HCT116 (cell line): ENCODE measurements around the gene DIP2C. TPM values are rescaled to one million over a fixed set of nuclear protein-coding genes. Genes with fewer than 3 reads are reported as not detected.

Experiments
- ATAC-seq: fragments of 200-7000 bp; cut with Tn5 transposase; 2 replicates; pipeline ENCODE4 v1.9.1; 2020; ENCODE audit warnings: mild to moderate bottlenecking, moderate library complexity
- BruUV-seq: library from RNA; stranded (reverse); fragments of 400-500 nt; replicated peaks from 2 replicates; lab custom pipeline; 2021; lab: Mats Ljungman, UMichigan
- CTCF ChIA-PET: fragments of 300-600 bp; sonication (Branson Sonifier 250); formaldehyde crosslinking; loops from one replicate; lab custom pipeline; 2021; ENCODE audit warnings: antibody characterized with exemption; lab: Charles Lee
- POLR2A ChIA-PET: fragments of 300-600, 350-600 bp; sonication (Branson Sonifier 250); formaldehyde crosslinking; loops from one replicate; lab custom pipeline; 2021; ENCODE audit warnings: antibody characterized with exemption; lab: Charles Lee
- RAD21 ChIA-PET, 2 experiments: fragments of 300-600 bp; sonication (Branson Sonifier 250); formaldehyde crosslinking; loops; one replicate each; lab custom pipeline; 2023; ENCODE audit warnings: low total read pairs in 2 of 2; ENCODE audit not compliant: uncharacterized antibody in 2 of 2, unreplicated experiment in 2 of 2, low non-redundant PET in 1 of 2; lab: Charles Lee
- DNase-seq: peaks from one replicate; pipeline ENCODE4 v3.0.0-alpha.2; 2010; ENCODE audit warnings: low read depth, low spot score
- H2AFZ ChIP-seq: fragments of 200-600 bp; shearing (Covaris generic), sonication (generic); 2 replicates; pipeline ENCODE4 v1.6.1; 2017; ENCODE audit warnings: low read depth, mixed run types, mixed read lengths, antibody characterized with exemption, low read length; ENCODE audit not compliant: poor library complexity, severe bottlenecking
- H3K27ac ChIP-seq: 2 replicates; pipeline ENCODE4 v1.5.1; 2012; ENCODE audit warnings: low read depth, low read length
- H3K27me3 ChIP-seq: fragments of 200-600 bp; sonication (generic); 2 replicates; pipeline ENCODE4 v1.6.1; 2016; ENCODE audit warnings: mixed run types, low read length, mixed read lengths; ENCODE audit not compliant: insufficient read depth
- H3K36me3 ChIP-seq, 2 experiments: fragments of 200-500 bp in 1 of 2; fragments of 200-600 bp in 1 of 2; sonication (Bioruptor generic) in 1 of 2; sonication (generic) in 1 of 2; 2 replicates each; pipeline versions ENCODE4 v1.5.1 to v1.6.1; 2014 to 2016; ENCODE audit warnings: low read length in 2 of 2, inconsistent platforms in 1 of 2, mixed read lengths in 1 of 2, mixed run types in 1 of 2; ENCODE audit not compliant: insufficient read depth in 2 of 2, control insufficient read depth in 1 of 2
- H3K4me1 ChIP-seq, 2 experiments: fragments of 200-600 bp in 1 of 2; sonication (generic) in 1 of 2; 2 replicates each; pipeline versions ENCODE4 v1.5.1 to v1.6.1; 2012 to 2017; ENCODE audit warnings: low read length in 2 of 2, inconsistent platforms in 1 of 2, mild to moderate bottlenecking in 1 of 2, mixed read lengths in 1 of 2, mixed run types in 1 of 2, moderate library complexity in 1 of 2; ENCODE audit not compliant: insufficient read depth in 2 of 2, control insufficient read depth in 1 of 2
- H3K4me2 ChIP-seq: fragments of 200-600 bp; sonication (generic); 2 replicates; pipeline ENCODE4 v1.6.1; 2017; ENCODE audit warnings: mixed run types, low read length, mixed read lengths
- H3K4me3 ChIP-seq, 2 experiments: fragments of 200-600 bp in 1 of 2; sonication (generic) in 1 of 2; replicated peaks in 1 of 2; 2 replicates each; pipeline ENCODE4 v1.5.1; 2011 to 2016; ENCODE audit warnings: low read length in 2 of 2, control low read depth in 1 of 2, low read depth in 1 of 2, mild to moderate bottlenecking in 1 of 2, mixed read lengths in 1 of 2, mixed run types in 1 of 2
- H3K79me2 ChIP-seq: fragments of 200-600 bp; sonication (generic); 2 replicates; pipeline ENCODE4 v1.6.1; 2017; ENCODE audit warnings: mild to moderate bottlenecking, mixed run types, low read length, moderate library complexity, mixed read lengths; ENCODE audit not compliant: insufficient read depth
- H3K9ac ChIP-seq: fragments of 200-600 bp; sonication (generic); 2 replicates; pipeline ENCODE4 v1.6.1; 2016; ENCODE audit warnings: low read length, mixed read lengths
- H3K9me2 ChIP-seq: fragments of 200-600 bp; sonication (generic), shearing (Covaris generic); 2 replicates; pipeline ENCODE4 v1.6.1; 2017; ENCODE audit warnings: mixed run types, mild to moderate bottlenecking, moderate library complexity; ENCODE audit not compliant: insufficient read depth
- H3K9me3 ChIP-seq, 2 experiments: fragments of 200-500 bp in 1 of 2; fragments of 200-600 bp in 1 of 2; sonication (Bioruptor generic) in 1 of 2; sonication (generic) in 1 of 2; 2 replicates each; pipeline ENCODE4 v1.6.1; 2014 to 2017; ENCODE audit warnings: low read length in 2 of 2, mixed read lengths in 2 of 2, inconsistent platforms in 1 of 2, low read depth in 1 of 2, mild to moderate bottlenecking in 1 of 2, mixed run types in 1 of 2, moderate library complexity in 1 of 2; ENCODE audit not compliant: control insufficient read depth in 1 of 2, insufficient read depth in 1 of 2
- H4K20me1 ChIP-seq: fragments of 200-600 bp; sonication (generic), shearing (Covaris generic); 2 replicates; pipeline ENCODE4 v1.6.1; 2017; ENCODE audit warnings: mixed run types, mild to moderate bottlenecking, moderate library complexity; ENCODE audit not compliant: insufficient read depth
- CBX3 ChIP-seq: IDR thresholded peaks from 2 replicates; pipeline ENCODE4 v1.6.1; 2012; ENCODE audit warnings: low read depth
- CEBPB ChIP-seq: IDR thresholded peaks from 2 replicates; pipeline ENCODE4 v1.6.1; 2012; ENCODE audit warnings: low read depth
- EGR1 ChIP-seq: IDR thresholded peaks from 2 replicates; pipeline ENCODE4 v1.6.1; 2012; ENCODE audit warnings: low read depth
- ELF1 ChIP-seq: IDR thresholded peaks from 2 replicates; pipeline ENCODE4 v1.6.1; 2012; ENCODE audit warnings: low read depth, borderline replicate concordance
- FOSL1 ChIP-seq: IDR thresholded peaks from 2 replicates; pipeline ENCODE4 v1.6.1; 2012; ENCODE audit warnings: low read depth
- POLR2A ChIP-seq: IDR thresholded peaks from 2 replicates; pipeline ENCODE4 v1.7.0; 2011; ENCODE audit warnings: borderline replicate concordance; ENCODE audit not compliant: insufficient read depth, insufficient read length; ENCODE audit errors: extremely low read depth
- SIN3A ChIP-seq: IDR thresholded peaks from 2 replicates; pipeline ENCODE4 v1.6.1; 2012; ENCODE audit warnings: low read depth
- SP1 ChIP-seq: IDR thresholded peaks from 2 replicates; pipeline ENCODE4 v1.6.1; 2012; ENCODE audit warnings: low read depth
- TCF7L2 ChIP-seq: IDR thresholded peaks from 2 replicates; pipeline ENCODE4 v1.7.0; 2011; ENCODE audit warnings: borderline replicate concordance, inconsistent platforms; ENCODE audit not compliant: insufficient read depth, insufficient read length; ENCODE audit errors: extremely low read depth
- YY1 ChIP-seq: IDR thresholded peaks from 2 replicates; pipeline ENCODE4 v1.6.1; 2011; ENCODE audit warnings: low read length, low read depth, moderate library complexity, mild to moderate bottlenecking; ENCODE audit not compliant: insufficient replicate concordance; ENCODE audit errors: extremely low read depth
- ZFX ChIP-seq: fragments of 450-650 bp; IDR thresholded peaks from 2 replicates; pipeline ENCODE4 v1.6.1; 2017
- ZNF274 ChIP-seq: fragments of 200-500 bp; sonication (Bioruptor generic); IDR thresholded peaks from 2 replicates; pipeline ENCODE4 v1.6.1; 2014; ENCODE audit warnings: mild to moderate bottlenecking, low read depth, low read length, inconsistent platforms
- intact Hi-C: fragments of 100-400 bp; cut with micrococcal nuclease; formaldehyde crosslinking; loops from 2 replicates; pipeline ENCODE4 v1.10.0; 2022
- total RNA-seq: library from RNA; stranded (reverse); gene quantifications from one replicate; pipeline ENCODE4 v1.2.1, GENCODE V29; 2021; ENCODE audit not compliant: unreplicated experiment
- TF ChIP-seq, protein P1 (sequence below): IDR thresholded peaks from 2 replicates; pipeline ENCODE4 v1.6.1; 2012
- TF ChIP-seq, protein P2 (sequence below): IDR thresholded peaks from 2 replicates; pipeline ENCODE4 v1.6.1; 2012
- TF ChIP-seq, protein P3 (sequence below), 3 experiments: fragments of 200-600 bp in 1 of 3; sonication (generic) in 1 of 3; IDR thresholded peaks in 2 of 3; conservative IDR thresholded peaks in 1 of 3; 2 replicates each; pipeline ENCODE4 v1.5.1; 2012 to 2017; ENCODE audit warnings: low read depth in 2 of 3, low read length in 2 of 3, antibody characterized with exemption in 1 of 3, borderline replicate concordance in 1 of 3, control low read depth in 1 of 3, mild to moderate bottlenecking in 1 of 3, mixed read lengths in 1 of 3, mixed run types in 1 of 3, moderate library complexity in 1 of 3; ENCODE audit not compliant: insufficient read depth in 1 of 3

Gene DIP2C
- total RNA-seq, 1 experiment from 2014 or later: 15.4 TPM

DNA sequence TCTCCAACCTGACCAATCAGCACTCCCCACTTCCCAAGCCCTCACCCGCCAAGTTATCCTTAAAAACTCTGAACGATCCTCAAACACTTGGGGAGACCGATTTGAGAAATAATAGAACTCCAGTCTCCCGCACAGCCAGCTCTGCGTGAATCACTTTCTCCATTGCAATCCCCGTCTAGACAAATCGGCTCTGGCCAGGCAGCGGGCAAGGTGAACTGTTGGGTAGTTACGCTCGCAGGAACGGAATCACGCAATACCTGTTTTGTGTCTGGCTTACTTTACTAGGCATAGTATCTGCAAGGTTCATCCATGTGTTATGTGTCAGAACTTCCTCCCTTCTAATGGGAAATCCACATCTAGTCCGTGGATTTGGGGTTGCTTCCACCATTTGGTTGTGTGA is 282.5 kb downstream of the DIP2C start:
- RAD21 ChIA-PET: no interaction called here
- H2AFZ ChIP-seq: no peak overlapping the region
- CTCF ChIA-PET: no interaction called here
- no peak overlapping the region for H3K9ac ChIP-seq
- POLR2A ChIA-PET: no interaction called here
- no peaks in the 10 kb centered on the region for H4K20me1 ChIP-seq
- H3K9me2 ChIP-seq: no peaks in the 10 kb centered on the region
- H3K9me3 ChIP-seq: no peaks in the 10 kb centered on the region
- no peak for ATAC-seq
- H3K27me3 ChIP-seq: no peaks in the 10 kb centered on the region
- no TSS peak for BruUV-seq
- no peak for DNase-seq
- no peaks in the 10 kb centered on the region for H3K79me2 ChIP-seq
- intact Hi-C loops: no loop called here
- H3K4me2 ChIP-seq: no peak overlapping the region
- H3K4me3 ChIP-seq: no peak overlapping the region
- no peak for TF ChIP-seq FOSL1
- TF ChIP-seq, protein P1, sequence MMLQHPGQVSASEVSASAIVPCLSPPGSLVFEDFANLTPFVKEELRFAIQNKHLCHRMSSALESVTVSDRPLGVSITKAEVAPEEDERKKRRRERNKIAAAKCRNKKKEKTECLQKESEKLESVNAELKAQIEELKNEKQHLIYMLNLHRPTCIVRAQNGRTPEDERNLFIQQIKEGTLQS: no peak
- no peak for TF ChIP-seq ZFX
- no peak for TF ChIP-seq YY1
- no peak for TF ChIP-seq ELF1
- TF ChIP-seq SP1: no peak
- TF ChIP-seq, protein P2, sequence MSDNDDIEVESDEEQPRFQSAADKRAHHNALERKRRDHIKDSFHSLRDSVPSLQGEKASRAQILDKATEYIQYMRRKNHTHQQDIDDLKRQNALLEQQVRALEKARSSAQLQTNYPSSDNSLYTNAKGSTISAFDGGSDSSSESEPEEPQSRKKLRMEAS: no peak
- TF ChIP-seq SIN3A: no peak
- no peak for TF ChIP-seq POLR2A
- TF ChIP-seq TCF7L2: no peak
- no peak for TF ChIP-seq CEBPB
- TF ChIP-seq ZNF274: no peak
- peaks cover 11 to 13% of the 10 kb centered on the region in 2 experiments; a peak in 3 of 4 replicates for H3K36me3 ChIP-seq
- H3K4me1 ChIP-seq: no peaks in the 10 kb centered on the region
- no peak overlapping the region for H3K27ac ChIP-seq

DNA sequence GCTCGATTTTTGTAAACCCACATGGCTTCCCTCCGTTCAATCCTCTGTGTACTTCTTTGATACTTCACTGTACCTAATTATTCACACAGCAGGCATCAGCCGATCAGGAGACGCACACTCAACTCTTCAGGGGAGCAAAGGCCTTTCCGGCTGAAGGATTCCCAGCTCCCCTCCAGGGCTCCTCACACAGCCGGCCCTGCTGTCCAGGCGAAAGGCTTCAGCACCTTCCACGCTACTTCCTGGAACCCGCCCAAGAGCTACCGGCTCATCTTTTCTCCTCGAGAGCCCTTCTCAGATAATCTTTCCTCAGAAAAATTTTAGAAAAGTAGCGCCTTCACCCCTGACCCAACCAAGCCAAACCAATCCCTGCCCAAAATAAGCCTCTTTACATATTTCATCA is 283.8 kb downstream of the DIP2C start:
- DNase-seq (no peak), ATAC-seq (no peak)
- no peak overlapping the region for H3K27ac ChIP-seq
- H3K79me2 ChIP-seq: no peaks in the 10 kb centered on the region
- H3K36me3 ChIP-seq: peaks cover 11 to 13% of the 10 kb centered on the region in 2 experiments; a peak in 3 of 4 replicates
- intact Hi-C loops: no loop called here
- no peak for TF ChIP-seq YY1
- no peak for TF ChIP-seq CBX3
- no peak for TF ChIP-seq ELF1
- TF ChIP-seq, protein P3, sequence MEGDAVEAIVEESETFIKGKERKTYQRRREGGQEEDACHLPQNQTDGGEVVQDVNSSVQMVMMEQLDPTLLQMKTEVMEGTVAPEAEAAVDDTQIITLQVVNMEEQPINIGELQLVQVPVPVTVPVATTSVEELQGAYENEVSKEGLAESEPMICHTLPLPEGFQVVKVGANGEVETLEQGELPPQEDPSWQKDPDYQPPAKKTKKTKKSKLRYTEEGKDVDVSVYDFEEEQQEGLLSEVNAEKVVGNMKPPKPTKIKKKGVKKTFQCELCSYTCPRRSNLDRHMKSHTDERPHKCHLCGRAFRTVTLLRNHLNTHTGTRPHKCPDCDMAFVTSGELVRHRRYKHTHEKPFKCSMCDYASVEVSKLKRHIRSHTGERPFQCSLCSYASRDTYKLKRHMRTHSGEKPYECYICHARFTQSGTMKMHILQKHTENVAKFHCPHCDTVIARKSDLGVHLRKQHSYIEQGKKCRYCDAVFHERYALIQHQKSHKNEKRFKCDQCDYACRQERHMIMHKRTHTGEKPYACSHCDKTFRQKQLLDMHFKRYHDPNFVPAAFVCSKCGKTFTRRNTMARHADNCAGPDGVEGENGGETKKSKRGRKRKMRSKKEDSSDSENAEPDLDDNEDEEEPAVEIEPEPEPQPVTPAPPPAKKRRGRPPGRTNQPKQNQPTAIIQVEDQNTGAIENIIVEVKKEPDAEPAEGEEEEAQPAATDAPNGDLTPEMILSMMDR (IDR thresholded peaks at IDR 0.05 in 2 of 3, conservative IDR thresholded peaks at IDR 0.05 in 1 of 3; ENCODE audit: borderline replicate concordance in 1 of 3, insufficient read depth in 1 of 3, low read depth in 2 of 3, low read length in 2 of 3): no peak
- no peak for TF ChIP-seq ZNF274
- no peak for TF ChIP-seq EGR1
- TF ChIP-seq, protein P2: no peak
- no peaks in the 10 kb centered on the region for H3K4me1 ChIP-seq
- ChIA-PET CTCF (no interaction called here), RAD21 (no interaction called here), POLR2A (no interaction called here)
- H3K4me2 ChIP-seq: no peak overlapping the region
- no peak overlapping the region for H3K4me3 ChIP-seq
- BruUV-seq: no TSS peak
- no peaks in the 10 kb centered on the region for H3K9me3 ChIP-seq
- no peak overlapping the region for H3K9ac ChIP-seq
- no peaks in the 10 kb centered on the region for H4K20me1 ChIP-seq
- H2AFZ ChIP-seq: no peak overlapping the region
- no peaks in the 10 kb centered on the region for H3K9me2 ChIP-seq
- H3K27me3 ChIP-seq: no peaks in the 10 kb centered on the region
